ENCODE data around the gene CACNG3.

Gene CACNG3

DNA sequence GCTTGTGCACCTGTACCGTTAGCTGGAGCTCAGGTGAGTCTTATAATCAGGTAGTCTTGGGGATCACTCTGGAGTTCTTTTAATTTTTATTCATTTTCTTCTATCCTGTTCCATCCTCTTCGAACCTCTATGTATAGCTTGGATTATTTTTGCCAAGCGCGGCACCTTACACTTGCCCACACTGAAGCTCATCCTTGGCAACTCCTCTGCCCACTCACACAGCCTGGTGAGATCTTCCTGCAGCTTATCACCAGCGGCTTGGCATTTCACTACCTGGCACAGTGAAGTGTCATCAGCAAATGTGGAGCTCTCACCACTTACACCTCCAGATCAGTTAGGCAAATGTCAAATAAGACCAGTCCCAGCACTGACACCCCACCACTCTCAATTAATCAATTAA is 116.7 kb downstream of the CACNG3 start:
- TF ChIP-seq, protein P1, sequence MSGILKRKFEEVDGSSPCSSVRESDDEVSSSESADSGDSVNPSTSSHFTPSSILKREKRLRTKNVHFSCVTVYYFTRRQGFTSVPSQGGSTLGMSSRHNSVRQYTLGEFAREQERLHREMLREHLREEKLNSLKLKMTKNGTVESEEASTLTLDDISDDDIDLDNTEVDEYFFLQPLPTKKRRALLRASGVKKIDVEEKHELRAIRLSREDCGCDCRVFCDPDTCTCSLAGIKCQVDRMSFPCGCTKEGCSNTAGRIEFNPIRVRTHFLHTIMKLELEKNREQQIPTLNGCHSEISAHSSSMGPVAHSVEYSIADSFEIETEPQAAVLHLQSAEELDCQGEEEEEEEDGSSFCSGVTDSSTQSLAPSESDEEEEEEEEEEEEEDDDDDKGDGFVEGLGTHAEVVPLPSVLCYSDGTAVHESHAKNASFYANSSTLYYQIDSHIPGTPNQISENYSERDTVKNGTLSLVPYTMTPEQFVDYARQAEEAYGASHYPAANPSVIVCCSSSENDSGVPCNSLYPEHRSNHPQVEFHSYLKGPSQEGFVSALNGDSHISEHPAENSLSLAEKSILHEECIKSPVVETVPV (CRISPR knock-in tag; IDR thresholded peaks at IDR 0.05): no peak
- no peak for TF ChIP-seq SNAI2 (CRISPR knock-in tag; IDR thresholded peaks at IDR 0.05)
- no peak for TF ChIP-seq ESRRG (CRISPR knock-in tag; IDR thresholded peaks at IDR 0.05)
- no peak for TF ChIP-seq TOX (CRISPR knock-in tag; IDR thresholded peaks at IDR 0.05; ENCODE audit: borderline replicate concordance)
- TF ChIP-seq GLIS3 (CRISPR knock-in tag; IDR thresholded peaks at IDR 0.05): no peak
- TF ChIP-seq ISL1 (CRISPR knock-in tag; IDR thresholded peaks at IDR 0.05): no peak
- TF ChIP-seq, protein P2, sequence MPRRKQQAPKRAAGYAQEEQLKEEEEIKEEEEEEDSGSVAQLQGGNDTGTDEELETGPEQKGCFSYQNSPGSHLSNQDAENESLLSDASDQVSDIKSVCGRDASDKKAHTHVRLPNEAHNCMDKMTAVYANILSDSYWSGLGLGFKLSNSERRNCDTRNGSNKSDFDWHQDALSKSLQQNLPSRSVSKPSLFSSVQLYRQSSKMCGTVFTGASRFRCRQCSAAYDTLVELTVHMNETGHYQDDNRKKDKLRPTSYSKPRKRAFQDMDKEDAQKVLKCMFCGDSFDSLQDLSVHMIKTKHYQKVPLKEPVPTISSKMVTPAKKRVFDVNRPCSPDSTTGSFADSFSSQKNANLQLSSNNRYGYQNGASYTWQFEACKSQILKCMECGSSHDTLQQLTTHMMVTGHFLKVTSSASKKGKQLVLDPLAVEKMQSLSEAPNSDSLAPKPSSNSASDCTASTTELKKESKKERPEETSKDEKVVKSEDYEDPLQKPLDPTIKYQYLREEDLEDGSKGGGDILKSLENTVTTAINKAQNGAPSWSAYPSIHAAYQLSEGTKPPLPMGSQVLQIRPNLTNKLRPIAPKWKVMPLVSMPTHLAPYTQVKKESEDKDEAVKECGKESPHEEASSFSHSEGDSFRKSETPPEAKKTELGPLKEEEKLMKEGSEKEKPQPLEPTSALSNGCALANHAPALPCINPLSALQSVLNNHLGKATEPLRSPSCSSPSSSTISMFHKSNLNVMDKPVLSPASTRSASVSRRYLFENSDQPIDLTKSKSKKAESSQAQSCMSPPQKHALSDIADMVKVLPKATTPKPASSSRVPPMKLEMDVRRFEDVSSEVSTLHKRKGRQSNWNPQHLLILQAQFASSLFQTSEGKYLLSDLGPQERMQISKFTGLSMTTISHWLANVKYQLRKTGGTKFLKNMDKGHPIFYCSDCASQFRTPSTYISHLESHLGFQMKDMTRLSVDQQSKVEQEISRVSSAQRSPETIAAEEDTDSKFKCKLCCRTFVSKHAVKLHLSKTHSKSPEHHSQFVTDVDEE (CRISPR knock-in tag; IDR thresholded peaks at IDR 0.05): no peak
- TF ChIP-seq ZFP3 (CRISPR knock-in tag; IDR thresholded peaks at IDR 0.05): no peak
- no peak for TF ChIP-seq ZNF70 (CRISPR knock-in tag; IDR thresholded peaks at IDR 0.05)
- TF ChIP-seq BACH2 (CRISPR knock-in tag; IDR thresholded peaks at IDR 0.05; ENCODE audit: borderline replicate concordance): no peak
- no peak for TF ChIP-seq ZNF8 (CRISPR knock-in tag; IDR thresholded peaks at IDR 0.05)
- no peak for TF ChIP-seq ZFP30 (CRISPR knock-in tag; IDR thresholded peaks at IDR 0.05)
- TF ChIP-seq TCF4 (CRISPR knock-in tag; IDR thresholded peaks at IDR 0.05; ENCODE audit: borderline replicate concordance): no peak
- TF ChIP-seq, protein P3, sequence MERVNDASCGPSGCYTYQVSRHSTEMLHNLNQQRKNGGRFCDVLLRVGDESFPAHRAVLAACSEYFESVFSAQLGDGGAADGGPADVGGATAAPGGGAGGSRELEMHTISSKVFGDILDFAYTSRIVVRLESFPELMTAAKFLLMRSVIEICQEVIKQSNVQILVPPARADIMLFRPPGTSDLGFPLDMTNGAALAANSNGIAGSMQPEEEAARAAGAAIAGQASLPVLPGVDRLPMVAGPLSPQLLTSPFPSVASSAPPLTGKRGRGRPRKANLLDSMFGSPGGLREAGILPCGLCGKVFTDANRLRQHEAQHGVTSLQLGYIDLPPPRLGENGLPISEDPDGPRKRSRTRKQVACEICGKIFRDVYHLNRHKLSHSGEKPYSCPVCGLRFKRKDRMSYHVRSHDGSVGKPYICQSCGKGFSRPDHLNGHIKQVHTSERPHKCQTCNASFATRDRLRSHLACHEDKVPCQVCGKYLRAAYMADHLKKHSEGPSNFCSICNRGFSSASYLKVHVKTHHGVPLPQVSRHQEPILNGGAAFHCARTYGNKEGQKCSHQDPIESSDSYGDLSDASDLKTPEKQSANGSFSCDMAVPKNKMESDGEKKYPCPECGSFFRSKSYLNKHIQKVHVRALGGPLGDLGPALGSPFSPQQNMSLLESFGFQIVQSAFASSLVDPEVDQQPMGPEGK (CRISPR knock-in tag; IDR thresholded peaks at IDR 0.05; ENCODE audit: borderline replicate concordance): no peak
- no peak for TF ChIP-seq PPARA (CRISPR knock-in tag; IDR thresholded peaks at IDR 0.05; ENCODE audit: borderline replicate concordance)
- no peak for TF ChIP-seq OSR1 (CRISPR knock-in tag; IDR thresholded peaks at IDR 0.05)
- no peak for TF ChIP-seq ZNF565 (CRISPR knock-in tag; conservative IDR thresholded peaks at IDR 0.05; ENCODE audit: low read depth)
- TF ChIP-seq, protein P4, sequence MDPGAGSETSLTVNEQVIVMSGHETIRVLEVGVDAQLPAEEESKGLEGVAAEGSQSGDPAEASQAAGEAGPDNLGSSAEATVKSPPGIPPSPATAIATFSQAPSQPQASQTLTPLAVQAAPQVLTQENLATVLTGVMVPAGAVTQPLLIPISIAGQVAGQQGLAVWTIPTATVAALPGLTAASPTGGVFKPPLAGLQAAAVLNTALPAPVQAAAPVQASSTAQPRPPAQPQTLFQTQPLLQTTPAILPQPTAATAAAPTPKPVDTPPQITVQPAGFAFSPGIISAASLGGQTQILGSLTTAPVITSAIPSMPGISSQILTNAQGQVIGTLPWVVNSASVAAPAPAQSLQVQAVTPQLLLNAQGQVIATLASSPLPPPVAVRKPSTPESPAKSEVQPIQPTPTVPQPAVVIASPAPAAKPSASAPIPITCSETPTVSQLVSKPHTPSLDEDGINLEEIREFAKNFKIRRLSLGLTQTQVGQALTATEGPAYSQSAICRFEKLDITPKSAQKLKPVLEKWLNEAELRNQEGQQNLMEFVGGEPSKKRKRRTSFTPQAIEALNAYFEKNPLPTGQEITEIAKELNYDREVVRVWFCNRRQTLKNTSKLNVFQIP (CRISPR knock-in tag; IDR thresholded peaks at IDR 0.05; ENCODE audit: borderline replicate concordance, low read depth): no peak
- no peak for ATAC-seq

DNA sequence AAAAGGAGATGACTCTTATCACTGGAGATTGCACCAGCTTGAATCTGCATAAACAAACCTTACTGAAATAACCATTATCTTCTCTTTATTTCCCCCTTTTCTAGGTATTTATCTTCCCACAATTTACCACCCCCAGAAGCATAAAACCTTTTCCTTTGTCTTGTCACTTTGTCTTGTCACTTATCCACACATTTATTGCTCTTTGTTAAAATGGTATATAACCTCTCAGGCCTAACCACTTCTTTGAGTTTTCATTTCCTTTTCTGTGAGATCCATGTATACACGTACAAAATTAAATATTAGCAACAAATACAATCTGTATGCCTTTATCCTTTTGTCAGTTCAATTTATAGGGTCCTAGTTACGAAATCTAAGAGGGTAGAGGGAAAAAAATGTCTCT is 122.9 kb downstream of the CACNG3 start:
- no peak for TF ChIP-seq ISL1 (CRISPR knock-in tag; IDR thresholded peaks at IDR 0.05)
- no peak for TF ChIP-seq RARB (CRISPR knock-in tag; IDR thresholded peaks at IDR 0.05)
- no peak for TF ChIP-seq ZFP30 (CRISPR knock-in tag; IDR thresholded peaks at IDR 0.05)
- TF ChIP-seq TOX (CRISPR knock-in tag; IDR thresholded peaks at IDR 0.05; ENCODE audit: borderline replicate concordance): no peak
- TF ChIP-seq, protein P1 (CRISPR knock-in tag; IDR thresholded peaks at IDR 0.05): no peak
- no peak for TF ChIP-seq TCF4 (CRISPR knock-in tag; IDR thresholded peaks at IDR 0.05; ENCODE audit: borderline replicate concordance)
- TF ChIP-seq OSR1 (CRISPR knock-in tag; IDR thresholded peaks at IDR 0.05): no peak
- no peak for TF ChIP-seq ARNTL (CRISPR knock-in tag; IDR thresholded peaks at IDR 0.05; ENCODE audit: borderline replicate concordance, low read depth)
- no peak for TF ChIP-seq SNAI2 (CRISPR knock-in tag; IDR thresholded peaks at IDR 0.05)
- TF ChIP-seq ZNF8 (CRISPR knock-in tag; IDR thresholded peaks at IDR 0.05): no peak
- no peak for ATAC-seq

DNA sequence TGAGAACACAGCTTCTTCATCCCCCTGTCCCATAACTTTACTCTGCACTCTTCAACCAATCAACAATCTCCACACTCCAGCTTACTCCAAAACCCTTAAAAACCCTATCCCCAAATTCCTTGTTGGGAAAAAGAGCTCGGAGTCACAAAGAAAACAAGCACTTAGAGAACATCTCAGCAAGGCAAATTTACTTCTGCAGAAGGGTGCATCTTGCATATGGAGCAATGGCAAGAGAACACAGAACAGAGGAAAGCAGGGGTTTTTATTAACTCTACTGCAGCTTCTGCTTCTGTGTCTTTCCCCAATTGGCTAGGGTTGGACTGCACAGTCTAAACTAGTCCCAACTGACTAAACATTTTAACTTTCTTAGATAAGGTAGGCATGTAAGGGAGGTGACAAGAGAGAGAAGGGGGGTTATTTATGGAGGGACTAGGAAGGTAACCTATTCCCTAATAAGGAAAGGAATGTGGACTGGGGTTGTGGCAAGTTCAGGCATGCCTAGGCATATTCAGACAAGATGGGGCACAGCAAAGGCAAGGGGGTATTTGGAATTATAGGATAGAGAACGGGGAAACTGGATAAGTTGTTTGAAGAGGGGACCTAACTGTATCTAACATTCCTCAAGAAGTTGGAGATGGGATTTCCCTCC is 125.5 kb downstream of the CACNG3 start:
- no peak for ATAC-seq
- no peak for TF ChIP-seq ISL1 (CRISPR knock-in tag; IDR thresholded peaks at IDR 0.05)
- no peak for TF ChIP-seq ARNTL (CRISPR knock-in tag; IDR thresholded peaks at IDR 0.05; ENCODE audit: borderline replicate concordance, low read depth)
- no peak for TF ChIP-seq ZNF565 (CRISPR knock-in tag; conservative IDR thresholded peaks at IDR 0.05; ENCODE audit: low read depth)
- TF ChIP-seq ESRRG (CRISPR knock-in tag; IDR thresholded peaks at IDR 0.05): no peak
- TF ChIP-seq SNAI2 (CRISPR knock-in tag; IDR thresholded peaks at IDR 0.05): no peak
- TF ChIP-seq ZNF70 (CRISPR knock-in tag; IDR thresholded peaks at IDR 0.05): no peak
- TF ChIP-seq PPARA (CRISPR knock-in tag; IDR thresholded peaks at IDR 0.05; ENCODE audit: borderline replicate concordance): no peak
- TF ChIP-seq, protein P4 (CRISPR knock-in tag; IDR thresholded peaks at IDR 0.05; ENCODE audit: borderline replicate concordance, low read depth): no peak
- no peak for TF ChIP-seq OSR1 (CRISPR knock-in tag; IDR thresholded peaks at IDR 0.05)
- no peak for TF ChIP-seq TOX (CRISPR knock-in tag; IDR thresholded peaks at IDR 0.05; ENCODE audit: borderline replicate concordance)
- no peak for TF ChIP-seq ZFP30 (CRISPR knock-in tag; IDR thresholded peaks at IDR 0.05)
- TF ChIP-seq, protein P5, sequence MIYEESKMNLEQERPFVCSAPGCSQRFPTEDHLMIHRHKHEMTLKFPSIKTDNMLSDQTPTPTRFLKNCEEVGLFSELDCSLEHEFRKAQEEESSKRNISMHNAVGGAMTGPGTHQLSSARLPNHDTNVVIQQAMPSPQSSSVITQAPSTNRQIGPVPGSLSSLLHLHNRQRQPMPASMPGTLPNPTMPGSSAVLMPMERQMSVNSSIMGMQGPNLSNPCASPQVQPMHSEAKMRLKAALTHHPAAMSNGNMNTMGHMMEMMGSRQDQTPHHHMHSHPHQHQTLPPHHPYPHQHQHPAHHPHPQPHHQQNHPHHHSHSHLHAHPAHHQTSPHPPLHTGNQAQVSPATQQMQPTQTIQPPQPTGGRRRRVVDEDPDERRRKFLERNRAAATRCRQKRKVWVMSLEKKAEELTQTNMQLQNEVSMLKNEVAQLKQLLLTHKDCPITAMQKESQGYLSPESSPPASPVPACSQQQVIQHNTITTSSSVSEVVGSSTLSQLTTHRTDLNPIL (CRISPR knock-in tag; IDR thresholded peaks at IDR 0.05; ENCODE audit: low read depth): no peak
- no peak for TF ChIP-seq GLIS3 (CRISPR knock-in tag; IDR thresholded peaks at IDR 0.05)

Data from SK-N-SH treated with all-trans-retinoic acid at 6 μM for 48 hours (cell line).